Stimulated activated effector memory CD8-positive, alpha-beta T cell treated with anti-CD3 and anti-CD28 coated beads, Interleukin-12 subunit alpha, Interleukin-12 subunit beta, amount 100 ng/mL, for 72 hours (primary cell): ENCODE data around the gene SLC9A2.

ENCODE experiments used
- ATAC-seq: fragments of 150-1000 bp; cut with Tn5 transposase; 2 replicates; pipeline ENCODE4 v1.10.0; 2021
- DNase-seq, 2 donors: peaks; one replicate each; pipeline ENCODE4 v3.0.0; 2021 to 2022; ENCODE audit warnings: low spot score in 2 of 2
- H3K27ac Mint-ChIP-seq: one replicate; pipeline ENCODE4 v1.8.0; 2022; ENCODE audit warnings: mild to moderate bottlenecking, mixed read lengths
- H3K36me3 Mint-ChIP-seq: one replicate; pipeline ENCODE4 v1.8.0; 2022; ENCODE audit warnings: mild to moderate bottlenecking, mixed read lengths
- H3K4me1 Mint-ChIP-seq: one replicate; pipeline ENCODE4 v1.8.0; 2022; ENCODE audit warnings: mixed read lengths
- H3K4me3 Mint-ChIP-seq: one replicate; pipeline ENCODE4 v1.8.0; 2022; ENCODE audit warnings: mild to moderate bottlenecking, mixed read lengths
- H3K9me3 Mint-ChIP-seq: one replicate; pipeline ENCODE4 v1.8.0; 2022; ENCODE audit warnings: mixed read lengths

Gene SLC9A2

GRCh38 chr2:102686479-102687439, 67.4 kb downstream of the SLC9A2 start:
- Mint-ChIP-seq H3K9me3 (no peaks in the 10 kb centered on the region), H3K27ac (no peak overlapping the region), H3K36me3 (no peaks in the 10 kb centered on the region), H3K4me3 (no peak overlapping the region), H3K4me1 (no peaks in the 10 kb centered on the region)
- ATAC-seq (peak; percentile 51), DNase-seq (no peak)

- DNase-seq (no peak), ATAC-seq (no peak)
- H3K9me3 Mint-ChIP-seq, result no peaks in the 10 kb centered on the region
- H3K4me3 Mint-ChIP-seq, result no peak overlapping the region
- H3K27ac Mint-ChIP-seq, result no peak overlapping the region
- no peaks in the 10 kb centered on the region for H3K4me1 Mint-ChIP-seq
- no peaks in the 10 kb centered on the region for H3K36me3 Mint-ChIP-seq
Measured at GRCh38 chr2:102690012-102690411, 70.7 kb downstream of the SLC9A2 start.

- ATAC-seq, result no peak
- no peak overlapping the region for H3K4me3 Mint-ChIP-seq
Measured at GRCh38 chr2:102696463-102696862, 77.1 kb downstream of the SLC9A2 start.

GRCh38 chr2:102698369-102699111, 79.2 kb downstream of the SLC9A2 start:
- DNase-seq (no peak), ATAC-seq (no peak)
- no peak overlapping the region for H3K27ac Mint-ChIP-seq
- H3K36me3 Mint-ChIP-seq, result no peaks in the 10 kb centered on the region
- no peaks in the 10 kb centered on the region for H3K4me1 Mint-ChIP-seq
- no peak overlapping the region for H3K4me3 Mint-ChIP-seq
- no peaks in the 10 kb centered on the region for H3K9me3 Mint-ChIP-seq

More at GRCh38 chr2:102696463-102696862, 77.1 kb downstream of the SLC9A2 start:
- DNase-seq, result no peak
- Mint-ChIP-seq H3K4me1 (no peaks in the 10 kb centered on the region), H3K36me3 (no peaks in the 10 kb centered on the region), H3K9me3 (no peaks in the 10 kb centered on the region), H3K27ac (no peak overlapping the region)

- Mint-ChIP-seq H3K27ac (no peak overlapping the region), H3K4me3 (no peak overlapping the region)
- no peak for DNase-seq
Measured at GRCh38 chr2:102703305-102703704, 84.0 kb downstream of the SLC9A2 start.

GRCh38 chr2:102703748-102704147, 84.4 kb downstream of the SLC9A2 start:
- Mint-ChIP-seq H3K27ac (no peak overlapping the region), H3K9me3 (no peaks in the 10 kb centered on the region), H3K36me3 (no peaks in the 10 kb centered on the region), H3K4me3 (no peak overlapping the region), H3K4me1 (no peaks in the 10 kb centered on the region)
- DNase-seq (no peak), ATAC-seq (no peak)

More at GRCh38 chr2:102703305-102703704, 84.0 kb downstream of the SLC9A2 start:
- no peaks in the 10 kb centered on the region for H3K4me1 Mint-ChIP-seq
- H3K9me3 Mint-ChIP-seq, result no peaks in the 10 kb centered on the region
- H3K36me3 Mint-ChIP-seq, result no peaks in the 10 kb centered on the region
- no peak for ATAC-seq

GRCh38 chr2:102704531-102704930, 85.2 kb downstream of the SLC9A2 start:
- Mint-ChIP-seq H3K36me3 (no peaks in the 10 kb centered on the region), H3K4me1 (no peaks in the 10 kb centered on the region), H3K9me3 (no peaks in the 10 kb centered on the region), H3K4me3 (no peak overlapping the region), H3K27ac (no peak overlapping the region)
- ATAC-seq (no peak), DNase-seq (no peak)

GRCh38 chr2:102707796-102708695, 88.7 kb downstream of the SLC9A2 start:
- Mint-ChIP-seq H3K4me1 (no peaks in the 10 kb centered on the region), H3K4me3 (no peak overlapping the region), H3K9me3 (no peaks in the 10 kb centered on the region), H3K36me3 (no peaks in the 10 kb centered on the region), H3K27ac (no peak overlapping the region)
- ATAC-seq, result no peak
- no peak for DNase-seq

- Mint-ChIP-seq H3K4me1 (no peaks in the 10 kb centered on the region), H3K27ac (no peak overlapping the region), H3K4me3 (no peak overlapping the region), H3K9me3 (no peaks in the 10 kb centered on the region), H3K36me3 (no peaks in the 10 kb centered on the region)
- no peak for DNase-seq
- no peak for ATAC-seq
Measured at GRCh38 chr2:102708847-102709559, 89.7 kb downstream of the SLC9A2 start.

GRCh38 chr2:102717308-102718018, 98.1 kb downstream of the SLC9A2 start:
- DNase-seq (no peak), ATAC-seq (no peak)
- H3K4me3 Mint-ChIP-seq, result no peak overlapping the region
- H3K4me1 Mint-ChIP-seq, result no peaks in the 10 kb centered on the region
- no peak overlapping the region for H3K27ac Mint-ChIP-seq
- no peaks in the 10 kb centered on the region for H3K9me3 Mint-ChIP-seq
- peaks cover 42% of the 10 kb centered on the region for H3K36me3 Mint-ChIP-seq

GRCh38 chr2:102718387-102719316, 99.3 kb downstream of the SLC9A2 start:
- no peak overlapping the region for H3K27ac Mint-ChIP-seq
- no peaks in the 10 kb centered on the region for H3K9me3 Mint-ChIP-seq
- no peak overlapping the region for H3K4me3 Mint-ChIP-seq
- ATAC-seq, result no peak
- H3K4me1 Mint-ChIP-seq, result no peaks in the 10 kb centered on the region
- H3K36me3 Mint-ChIP-seq, result peaks cover 54% of the 10 kb centered on the region
- no peak for DNase-seq

GRCh38 chr2:102724016-102724490, 104.7 kb downstream of the SLC9A2 start:
- Mint-ChIP-seq H3K36me3 (peaks cover 77% of the 10 kb centered on the region), H3K4me1 (no peaks in the 10 kb centered on the region), H3K9me3 (no peaks in the 10 kb centered on the region), H3K4me3 (no peak overlapping the region), H3K27ac (no peak overlapping the region)
- DNase-seq (no peak), ATAC-seq (no peak)

GRCh38 chr2:102724553-102724952, 105.2 kb downstream of the SLC9A2 start:
- Mint-ChIP-seq H3K4me3 (no peak overlapping the region), H3K27ac (no peak overlapping the region), H3K36me3 (peaks cover 81% of the 10 kb centered on the region), H3K9me3 (no peaks in the 10 kb centered on the region), H3K4me1 (no peaks in the 10 kb centered on the region)
- ATAC-seq (no peak), DNase-seq (no peak)
